Nephron (organoid): Measurements from ENCODE around the gene MEMO1.
"Not testable (repeated sequence)": the region's sequence is repeated elsewhere in the genome, so short reads cannot be mapped to it uniquely, and the experiment has no call there.

Source experiments
- H3K27ac Mint-ChIP-seq, 3 experiments: 2 replicates each; pipeline ENCODE4 v1.8.0; 2020; ENCODE audit warnings: mixed read lengths in 3 of 3, mild to moderate bottlenecking in 2 of 3, moderate library complexity in 1 of 3
- H3K27me3 Mint-ChIP-seq: 2 replicates; pipeline ENCODE4 v1.8.0; 2021; ENCODE audit warnings: low read depth, mild to moderate bottlenecking, moderate library complexity, mixed read lengths
- H3K36me3 Mint-ChIP-seq: 2 replicates; pipeline ENCODE4 v1.8.0; 2020; ENCODE audit warnings: low read depth, mixed read lengths
- H3K4me1 Mint-ChIP-seq: 2 replicates; pipeline ENCODE4 v1.8.0; 2020; ENCODE audit warnings: mixed read lengths
- H3K4me3 Mint-ChIP-seq, 3 experiments: 2 replicates each; pipeline ENCODE4 v1.8.0; 2020; ENCODE audit warnings: mild to moderate bottlenecking in 3 of 3, mixed read lengths in 3 of 3, moderate library complexity in 2 of 3
- H3K9me3 Mint-ChIP-seq: 2 replicates; pipeline ENCODE4 v1.8.0; 2020; ENCODE audit warnings: mixed read lengths
- CTCF ChIP-seq, 3 experiments: fragments of 200-600 bp; sonication (generic); IDR thresholded peaks; one replicate each; pipeline ENCODE4 v1.5.0; 2021; ENCODE audit warnings: antibody characterized with exemption in 3 of 3; ENCODE audit not compliant: unreplicated experiment in 3 of 3

The MEMO1 gene

GRCh38 chr2:31920962-31921361 lies 89.8 kb downstream of the MEMO1 start:
- no peak overlapping the region for H3K27ac Mint-ChIP-seq
- no peak for TF ChIP-seq CTCF (IDR thresholded peaks at IDR 0.05; ENCODE audit: unreplicated experiment in 3 of 3)
- no peaks in the 10 kb centered on the region for H3K9me3 Mint-ChIP-seq
- no peaks in the 10 kb centered on the region for H3K4me1 Mint-ChIP-seq
- H3K27me3 Mint-ChIP-seq: no peaks in the 10 kb centered on the region
- H3K36me3 Mint-ChIP-seq: peaks cover 34% of the 10 kb centered on the region
- H3K4me3 Mint-ChIP-seq: no peak overlapping the region

GRCh38 chr2:31919499-31919898 lies 91.3 kb downstream of the MEMO1 start:
- no peak for TF ChIP-seq CTCF (IDR thresholded peaks at IDR 0.05; ENCODE audit: unreplicated experiment in 3 of 3)
- Mint-ChIP-seq H3K4me1 (no peaks in the 10 kb centered on the region), H3K4me3 (no peak overlapping the region), H3K9me3 (no peaks in the 10 kb centered on the region), H3K27me3 (no peaks in the 10 kb centered on the region), H3K27ac (no peak overlapping the region), H3K36me3 (peaks cover 23% of the 10 kb centered on the region)

- Mint-ChIP-seq H3K9me3 (peaks cover 18% of the 10 kb centered on the region), H3K4me3 (no peak overlapping the region)
- TF ChIP-seq CTCF (IDR thresholded peaks at IDR 0.05; ENCODE audit: unreplicated experiment in 3 of 3): no peak
Observed at GRCh38 chr2:31909661-31910060, 101.1 kb downstream of the MEMO1 start.

GRCh38 chr2:31907491-31907890 lies 103.3 kb downstream of the MEMO1 start:
- H3K4me3 Mint-ChIP-seq, H3K27ac Mint-ChIP-seq, H3K4me1 Mint-ChIP-seq, H3K27me3 Mint-ChIP-seq: not testable (repeated sequence)
- Mint-ChIP-seq H3K9me3 (peaks cover 18% of the 10 kb centered on the region), H3K36me3 (peaks cover 74% of the 10 kb centered on the region)

More at GRCh38 chr2:31909661-31910060, 101.1 kb downstream of the MEMO1 start:
- Mint-ChIP-seq H3K4me1 (no peaks in the 10 kb centered on the region), H3K27me3 (no peaks in the 10 kb centered on the region), H3K27ac (no peak overlapping the region), H3K36me3 (peaks cover 71% of the 10 kb centered on the region)

- no peak overlapping the region for H3K27ac Mint-ChIP-seq
Observed at GRCh38 chr2:31903109-31903780, 107.6 kb downstream of the MEMO1 start.

GRCh38 chr2:31901900-31902299 lies 108.9 kb downstream of the MEMO1 start:
- Mint-ChIP-seq H3K27ac (no peak overlapping the region), H3K9me3 (peaks cover 35% of the 10 kb centered on the region), H3K4me3 (no peak overlapping the region), H3K4me1 (no peaks in the 10 kb centered on the region), H3K27me3 (no peaks in the 10 kb centered on the region), H3K36me3 (peaks cover 83% of the 10 kb centered on the region)
- TF ChIP-seq CTCF (IDR thresholded peaks at IDR 0.05; ENCODE audit: unreplicated experiment in 3 of 3): no peak

More at GRCh38 chr2:31903109-31903780, 107.6 kb downstream of the MEMO1 start:
- Mint-ChIP-seq H3K4me1 (no peaks in the 10 kb centered on the region), H3K9me3 (peaks cover 23% of the 10 kb centered on the region), H3K4me3 (no peak overlapping the region), H3K36me3 (peaks cover 79% of the 10 kb centered on the region), H3K27me3 (no peaks in the 10 kb centered on the region)
- TF ChIP-seq CTCF (IDR thresholded peaks at IDR 0.05; ENCODE audit: unreplicated experiment in 3 of 3): no peak

GRCh38 chr2:31900156-31900555 lies 110.7 kb downstream of the MEMO1 start:
- Mint-ChIP-seq H3K9me3 (peaks cover 42% of the 10 kb centered on the region), H3K36me3 (peaks cover 91% of the 10 kb centered on the region)
- H3K4me3 Mint-ChIP-seq, H3K27ac Mint-ChIP-seq, H3K27me3 Mint-ChIP-seq, H3K4me1 Mint-ChIP-seq: not testable (repeated sequence)

GRCh38 chr2:31898346-31898745 lies 112.5 kb downstream of the MEMO1 start:
- H3K36me3 Mint-ChIP-seq: peaks cover 90% of the 10 kb centered on the region
- H3K27ac Mint-ChIP-seq, H3K4me3 Mint-ChIP-seq, H3K27me3 Mint-ChIP-seq, H3K4me1 Mint-ChIP-seq: not testable (repeated sequence)
- H3K9me3 Mint-ChIP-seq: peaks cover 44% of the 10 kb centered on the region

- not testable (repeated sequence) for H3K4me3 Mint-ChIP-seq, H3K27ac Mint-ChIP-seq, H3K27me3 Mint-ChIP-seq, H3K4me1 Mint-ChIP-seq
- peaks cover 86% of the 10 kb centered on the region for H3K36me3 Mint-ChIP-seq
- peaks cover 44% of the 10 kb centered on the region for H3K9me3 Mint-ChIP-seq
Observed at GRCh38 chr2:31897340-31897739, 113.5 kb downstream of the MEMO1 start.
